Fibroblast of skin of scalp (primary cell): ENCODE measurements around the gene FAM20A.

ENCODE experiments used
- DNase-seq: peaks from one replicate; pipeline ENCODE4 v3.0.0-alpha.2; 2013

The FAM20A gene

DNA sequence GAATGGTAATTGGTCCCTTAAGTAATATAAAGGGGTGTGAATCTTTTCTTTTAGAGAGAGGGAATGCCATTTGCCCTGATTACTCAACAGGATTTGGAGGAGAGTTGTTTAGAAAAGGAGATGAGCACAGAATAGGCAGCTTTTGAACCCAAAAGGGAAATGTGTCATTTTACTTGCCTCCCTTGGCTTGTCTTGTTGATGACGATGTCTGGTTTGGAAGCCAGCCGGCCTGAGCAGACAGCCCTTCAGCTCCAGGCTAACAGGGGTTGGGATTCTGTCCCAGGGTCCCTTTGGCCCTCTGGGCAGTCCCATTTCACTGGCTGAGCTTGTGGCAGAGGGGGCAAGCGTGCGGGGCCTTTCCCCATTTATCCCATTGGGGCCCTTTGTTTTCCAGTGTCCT lies 111.2 kb downstream of the FAM20A start:
- no peak for DNase-seq
